A673 (cell line): ENCODE data around the gene ABHD10. TPM values are rescaled to one million over a fixed set of nuclear protein-coding genes. Genes with fewer than 3 reads are reported as not detected.

Experiments used
- BruUV-seq: library from RNA; stranded (reverse); fragments of 400-500 nt; replicated peaks from 2 replicates; lab custom pipeline; 2021; lab: Mats Ljungman, UMichigan
- CTCF ChIA-PET: fragments of 300-600 bp; sonication (Branson Sonifier 250); formaldehyde crosslinking; loops from one replicate; lab custom pipeline; 2022; ENCODE audit warnings: antibody characterized with exemption; lab: Charles Lee
- POLR2A ChIA-PET: fragments of 300-600 bp; sonication (Branson Sonifier 250); formaldehyde crosslinking; loops from one replicate; lab custom pipeline; 2022; ENCODE audit warnings: antibody characterized with exemption; ENCODE audit not compliant: low non-redundant PET; lab: Charles Lee
- DNase-seq: peaks from one replicate; pipeline ENCODE4 v3.0.0-alpha.2; 2015; ENCODE audit warnings: low spot score
- H3K27ac ChIP-seq: fragments of 200-600 bp; sonication (generic); 2 replicates; pipeline ENCODE4 v1.5.1; 2016; ENCODE audit warnings: mixed run types, low read depth, mild to moderate bottlenecking, mixed read lengths, antibody characterized with exemption, low read length; ENCODE audit not compliant: poor library complexity, severe bottlenecking
- H3K27me3 ChIP-seq: fragments of 200-600 bp; sonication (generic); replicated peaks from 2 replicates; pipeline ENCODE4 v1.6.1; 2017; ENCODE audit warnings: mixed run types, low read depth, mild to moderate bottlenecking, mixed read lengths, antibody characterized with exemption, low read length; ENCODE audit not compliant: insufficient read depth, poor library complexity
- H3K36me3 ChIP-seq: fragments of 200-600 bp; sonication (generic); 2 replicates; pipeline ENCODE4 v1.6.1; 2016; ENCODE audit warnings: mixed run types, mild to moderate bottlenecking, mixed read lengths, antibody characterized with exemption, low read length; ENCODE audit not compliant: insufficient read depth, poor library complexity, severe bottlenecking
- H3K4me1 ChIP-seq: fragments of 200-600 bp; sonication (generic); 2 replicates; pipeline ENCODE4 v1.6.1; 2017; ENCODE audit warnings: mixed run types, mild to moderate bottlenecking, mixed read lengths, antibody characterized with exemption, low read length; ENCODE audit not compliant: insufficient read depth, poor library complexity, severe bottlenecking
- H3K4me3 ChIP-seq: fragments of 200-600 bp; sonication (generic); 2 replicates; pipeline ENCODE4 v1.5.1; 2016; ENCODE audit warnings: low read depth, mixed run types, mild to moderate bottlenecking, mixed read lengths, low read length; ENCODE audit not compliant: poor library complexity, severe bottlenecking
- H3K9me3 ChIP-seq: fragments of 200-600 bp; sonication (generic); 2 replicates; pipeline ENCODE4 v1.6.1; 2016; ENCODE audit warnings: mixed run types, low read depth, mild to moderate bottlenecking, mixed read lengths, antibody characterized with exemption, low read length; ENCODE audit not compliant: poor library complexity, severe bottlenecking
- CTCF ChIP-seq: fragments of 300-800, 200-600 bp; sonication (generic); conservative IDR thresholded peaks from 2 replicates; pipeline ENCODE4 v1.5.1; 2017; ENCODE audit warnings: low read depth, mild to moderate bottlenecking, antibody characterized with exemption, low read length, moderate library complexity, mixed read lengths
- EZH2 ChIP-seq: fragments of 200-600 bp; sonication (generic); IDR thresholded peaks from 2 replicates; pipeline ENCODE4 v1.6.1; 2017; ENCODE audit warnings: borderline replicate concordance, low read depth, mild to moderate bottlenecking, mixed read lengths, antibody characterized with exemption, low read length; ENCODE audit not compliant: poor library complexity, severe bottlenecking
- intact Hi-C: fragments of 100-400 bp; cut with micrococcal nuclease; formaldehyde crosslinking; loops from one replicate; pipeline ENCODE4 v1.10.0; 2022; ENCODE audit not compliant: unreplicated experiment
- total RNA-seq: library from RNA; stranded (reverse); gene quantifications from 2 replicates; pipeline ENCODE4 v1.2.3, GENCODE V29; 2021

Gene ABHD10
- total RNA-seq, 1 experiment from 2014 or later, result 40.7 TPM

GRCh38 chr3:111979434-111980038, 710 bp downstream of the ABHD10 start:
- peak; percentile 33 for DNase-seq
- H3K4me1 ChIP-seq, result peaks cover 7% of the 10 kb centered on the region
- H3K9me3 ChIP-seq, result no peaks in the 10 kb centered on the region
- H3K27ac ChIP-seq, result peak overlapping the region; percentile 83
- H3K4me3 ChIP-seq, result peak overlapping the region; percentile 61
- ChIA-PET CTCF (interaction anchor here (1.4 to 2.3 kb wide), 2 partner anchors 9 to 34 kb away, joined by 3 to 16 read pairs; no protein-coding TSS in a partner anchor), POLR2A (no interaction called here)
- no TSS peak for BruUV-seq
- no peaks in the 10 kb centered on the region for H3K27me3 ChIP-seq
- intact Hi-C loops, result no loop called here
- peaks cover 4% of the 10 kb centered on the region for H3K36me3 ChIP-seq
- TF ChIP-seq CTCF (no peak), EZH2 (no peak)

- intact Hi-C loops, result no loop called here
- H3K27me3 ChIP-seq, result no peaks in the 10 kb centered on the region
- no TSS peak for BruUV-seq
- no peak for TF ChIP-seq EZH2
- no peak for TF ChIP-seq CTCF
- ChIA-PET POLR2A (no interaction called here), CTCF (interaction anchor here (0.7 to 1.4 kb wide), 2 partner anchors 8 to 34 kb away, joined by 3 to 7 read pairs; no protein-coding TSS in a partner anchor)
- H3K9me3 ChIP-seq, result no peaks in the 10 kb centered on the region
- no peak for DNase-seq
- H3K27ac ChIP-seq, result no peak overlapping the region
- H3K36me3 ChIP-seq, result peaks cover 4% of the 10 kb centered on the region
- H3K4me3 ChIP-seq, result no peak overlapping the region
- H3K4me1 ChIP-seq, result peaks cover 7% of the 10 kb centered on the region
Measured at GRCh38 chr3:111980716-111981456, 2.1 kb downstream of the ABHD10 start.

- H3K4me3 ChIP-seq, result no peak overlapping the region
- H3K4me1 ChIP-seq, result peaks cover 7% of the 10 kb centered on the region
- DNase-seq, result no peak
- H3K27ac ChIP-seq, result no peak overlapping the region
- TF ChIP-seq CTCF, result no peak
- TF ChIP-seq EZH2, result no peak
- no peaks in the 10 kb centered on the region for H3K9me3 ChIP-seq
- intact Hi-C loops, result no loop called here
- POLR2A ChIA-PET, result no interaction called here
- BruUV-seq, result no TSS peak
- peaks cover 4% of the 10 kb centered on the region for H3K36me3 ChIP-seq
- H3K27me3 ChIP-seq, result no peaks in the 10 kb centered on the region
- CTCF ChIA-PET, result no interaction called here
Measured at GRCh38 chr3:111981457-111981763, 2.6 kb downstream of the ABHD10 start.
